Measurements from ENCODE around the gene ERMP1. TPM values are rescaled to one million over a fixed set of nuclear protein-coding genes. Genes with fewer than 3 reads are reported as not detected.
A peak's percentile ranks its signal among the peaks of the same experiment; 100 is the strongest.

Gene ERMP1
- total RNA-seq, 2 experiments from 2014 or later: 35.1 to 39.1 TPM

DNA sequence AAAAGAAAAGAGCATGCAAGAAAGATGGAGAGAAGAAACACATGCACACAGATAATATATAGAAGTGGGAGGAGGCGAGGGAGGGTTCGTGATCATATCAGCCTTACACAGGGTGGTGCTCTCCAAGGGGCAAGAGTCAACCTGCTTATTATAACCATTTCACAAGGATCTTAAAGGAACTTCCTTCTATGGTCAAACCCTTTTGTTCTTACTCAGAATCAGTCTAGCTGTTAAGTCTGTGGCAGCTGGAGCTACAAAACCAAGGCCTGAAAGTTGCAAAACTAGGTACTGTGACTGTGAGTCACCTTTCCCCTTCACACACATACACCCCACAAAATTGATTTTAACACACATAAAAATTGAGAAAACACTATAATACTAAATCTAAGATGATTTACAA lies 18.5 kb upstream of the ERMP1 start:
- H3K4me1 Mint-ChIP-seq: peaks cover 66% of the 10 kb centered on the region
- ChIA-PET CTCF (interaction anchor here (0.9 to 2.8 kb wide), 16 partner anchors 8 to 224 kb away, joined by 3 to 38 read pairs (median 4); partner anchors contain the start of genes ERMP1 and RANBP6), POLR2A (interaction anchor here (0.6 to 2.8 kb wide), 15 partner anchors 11 to 635 kb away, joined by 3 to 46 read pairs (median 3); partner anchors contain the start of genes ERMP1, PLGRKT, RANBP6 and RIC1)
- H3K27me3 Mint-ChIP-seq: no peaks in the 10 kb centered on the region
- DNase-seq: peak; percentile 67
- peaks cover 12% of the 10 kb centered on the region for H3K9me3 Mint-ChIP-seq
- peaks cover 42% of the 10 kb centered on the region for H3K36me3 Mint-ChIP-seq (ENCODE audit: low read depth)
- peak overlapping the region; percentile 76 for H3K27ac Mint-ChIP-seq
- peak overlapping the region; percentile 14 for H3K4me3 Mint-ChIP-seq

- Mint-ChIP-seq H3K36me3 (ENCODE audit: low read depth) (peaks cover 48% of the 10 kb centered on the region), H3K4me3 (no peak overlapping the region), H3K4me1 (peaks cover 73% of the 10 kb centered on the region), H3K9me3 (peaks cover 12% of the 10 kb centered on the region), H3K27ac (peak overlapping the region; percentile 76), H3K27me3 (no peaks in the 10 kb centered on the region)
- DNase-seq: no peak
- CTCF ChIA-PET: interaction anchor here (0.8 to 2.8 kb wide), 9 partner anchors 8 to 456 kb away, joined by 3 to 38 read pairs (median 4); partner anchors contain the start of gene ERMP1
- POLR2A ChIA-PET: interaction anchor here (0.6 to 2.8 kb wide), 10 partner anchors 10 to 636 kb away, joined by 3 to 46 read pairs (median 4); partner anchors contain the start of genes ERMP1, PLGRKT, RIC1 and UHRF2
Observed at GRCh38 chr9:5850724-5851122, 17.8 kb upstream of the ERMP1 start.

DNA sequence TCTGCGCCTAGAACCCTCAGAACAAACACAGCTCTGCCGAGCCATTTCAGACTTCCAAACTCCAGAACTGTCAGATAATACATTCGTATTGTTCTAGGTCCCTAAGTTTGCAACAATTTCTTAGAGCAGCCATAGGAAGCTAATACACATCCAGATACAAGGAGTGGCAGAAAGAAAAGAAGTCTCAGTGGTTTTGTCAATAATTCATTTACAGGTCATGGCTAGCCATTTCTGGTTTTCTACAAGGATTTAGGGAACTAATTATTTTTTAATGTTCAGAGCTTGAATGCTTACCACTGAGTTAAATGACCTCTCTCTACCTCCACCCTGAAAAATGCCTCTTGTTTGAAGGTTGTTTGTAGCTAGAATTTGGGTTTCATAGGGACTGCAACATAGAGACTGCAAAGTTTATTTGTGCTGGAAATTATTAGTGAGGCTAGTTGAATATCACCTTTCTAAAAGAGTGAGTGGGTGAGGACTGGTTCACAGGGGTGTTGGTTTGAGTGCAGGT lies 15.5 kb upstream of the ERMP1 start:
- POLR2A ChIA-PET: no interaction called here
- H3K4me1 Mint-ChIP-seq: peaks cover 86% of the 10 kb centered on the region

GRCh38 chr9:5846501-5846921 lies 13.6 kb upstream of the ERMP1 start:
- Mint-ChIP-seq H3K36me3 (ENCODE audit: low read depth) (peaks cover 71% of the 10 kb centered on the region), H3K4me1 (peaks cover 84% of the 10 kb centered on the region), H3K4me3 (no peak overlapping the region), H3K9me3 (peaks cover 13% of the 10 kb centered on the region), H3K27ac (no peak overlapping the region), H3K27me3 (no peaks in the 10 kb centered on the region)
- no peak for DNase-seq
- ChIA-PET POLR2A (interaction anchor here (6.9 kb wide), 1 partner anchor 15 kb away, joined by 74 read pairs; the partner anchor contains the start of gene ERMP1), CTCF (no interaction called here)

More for the DNA sequence above, 15.5 kb upstream of the ERMP1 start:
- H3K4me3 Mint-ChIP-seq: no peak overlapping the region
- H3K9me3 Mint-ChIP-seq: peaks cover 7% of the 10 kb centered on the region
- CTCF ChIA-PET: interaction anchor here (1.1 kb wide), 1 partner anchor 15 kb away, joined by 3 read pairs; the partner anchor contains the start of gene ERMP1
- H3K36me3 Mint-ChIP-seq (ENCODE audit: low read depth): peaks cover 60% of the 10 kb centered on the region
- DNase-seq: no peak
- no peak overlapping the region for H3K27ac Mint-ChIP-seq
- H3K27me3 Mint-ChIP-seq: no peaks in the 10 kb centered on the region

DNA sequence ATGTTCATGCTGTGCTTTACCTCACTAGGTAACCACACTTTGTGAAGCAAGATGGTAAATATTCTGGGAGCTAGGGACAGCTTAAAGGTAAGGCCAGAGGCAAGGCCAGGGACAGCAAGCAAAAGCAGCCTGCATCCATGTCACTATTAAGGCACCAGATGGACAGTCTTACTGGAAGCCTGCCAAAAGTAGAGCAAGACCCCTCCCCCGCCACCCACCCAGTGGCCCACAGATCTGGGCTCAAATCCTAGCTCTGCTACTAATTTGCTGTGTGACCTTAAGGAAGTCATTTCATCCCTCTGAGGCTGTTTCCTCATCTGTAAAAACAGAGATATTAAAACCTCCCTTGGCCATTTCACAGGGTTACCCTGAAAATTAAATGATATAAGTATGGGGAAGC lies 13.2 kb upstream of the ERMP1 start:
- H3K9me3 Mint-ChIP-seq: peaks cover 13% of the 10 kb centered on the region
- H3K27me3 Mint-ChIP-seq: no peaks in the 10 kb centered on the region
- peaks cover 84% of the 10 kb centered on the region for H3K4me1 Mint-ChIP-seq
- no peak overlapping the region for H3K4me3 Mint-ChIP-seq
- H3K36me3 Mint-ChIP-seq (ENCODE audit: low read depth): peaks cover 70% of the 10 kb centered on the region
- DNase-seq: no peak
- peak overlapping the region; percentile 57 for H3K27ac Mint-ChIP-seq
- ChIA-PET CTCF (no interaction called here), POLR2A (interaction anchor here (6.9 kb wide), 1 partner anchor 14 kb away, joined by 74 read pairs; the partner anchor contains the start of gene ERMP1)

GRCh38 chr9:5845157-5845531 lies 12.2 kb upstream of the ERMP1 start:
- DNase-seq: no peak
- POLR2A ChIA-PET: interaction anchor here (0.9 to 6.9 kb wide), 3 partner anchors 13 to 42 kb away, joined by 3 to 74 read pairs (median 3); partner anchors contain the start of gene ERMP1

GRCh38 chr9:5843794-5844471 lies 11.0 kb upstream of the ERMP1 start:
- ChIA-PET CTCF (interaction anchor here (0.7 to 5.2 kb wide), 6 partner anchors 9 to 172 kb away, joined by 3 to 64 read pairs (median 4); partner anchors contain the start of gene ERMP1), POLR2A (interaction anchor here (0.8 to 6.9 kb wide), 5 partner anchors 10 to 216 kb away, joined by 4 to 74 read pairs (median 5); partner anchors contain the start of genes ERMP1 and RIC1)
- H3K27ac Mint-ChIP-seq: peak overlapping the region; percentile 97
- H3K9me3 Mint-ChIP-seq: peaks cover 9% of the 10 kb centered on the region
- peaks cover 87% of the 10 kb centered on the region for H3K4me1 Mint-ChIP-seq
- DNase-seq: no peak
- peaks cover 65% of the 10 kb centered on the region for H3K36me3 Mint-ChIP-seq (ENCODE audit: low read depth)
- H3K4me3 Mint-ChIP-seq: peak overlapping the region; percentile 60
- no peaks in the 10 kb centered on the region for H3K27me3 Mint-ChIP-seq

More at GRCh38 chr9:5845157-5845531, 12.2 kb upstream of the ERMP1 start:
- Mint-ChIP-seq H3K4me1 (peaks cover 85% of the 10 kb centered on the region), H3K36me3 (ENCODE audit: low read depth) (peaks cover 62% of the 10 kb centered on the region), H3K9me3 (peaks cover 13% of the 10 kb centered on the region), H3K27ac (peak overlapping the region; percentile 97), H3K27me3 (no peaks in the 10 kb centered on the region), H3K4me3 (peak overlapping the region; percentile 60)
- CTCF ChIA-PET: interaction anchor here (0.7 to 5.2 kb wide), 4 partner anchors 12 to 208 kb away, joined by 3 to 64 read pairs (median 4); partner anchors contain the start of gene ERMP1

DNA sequence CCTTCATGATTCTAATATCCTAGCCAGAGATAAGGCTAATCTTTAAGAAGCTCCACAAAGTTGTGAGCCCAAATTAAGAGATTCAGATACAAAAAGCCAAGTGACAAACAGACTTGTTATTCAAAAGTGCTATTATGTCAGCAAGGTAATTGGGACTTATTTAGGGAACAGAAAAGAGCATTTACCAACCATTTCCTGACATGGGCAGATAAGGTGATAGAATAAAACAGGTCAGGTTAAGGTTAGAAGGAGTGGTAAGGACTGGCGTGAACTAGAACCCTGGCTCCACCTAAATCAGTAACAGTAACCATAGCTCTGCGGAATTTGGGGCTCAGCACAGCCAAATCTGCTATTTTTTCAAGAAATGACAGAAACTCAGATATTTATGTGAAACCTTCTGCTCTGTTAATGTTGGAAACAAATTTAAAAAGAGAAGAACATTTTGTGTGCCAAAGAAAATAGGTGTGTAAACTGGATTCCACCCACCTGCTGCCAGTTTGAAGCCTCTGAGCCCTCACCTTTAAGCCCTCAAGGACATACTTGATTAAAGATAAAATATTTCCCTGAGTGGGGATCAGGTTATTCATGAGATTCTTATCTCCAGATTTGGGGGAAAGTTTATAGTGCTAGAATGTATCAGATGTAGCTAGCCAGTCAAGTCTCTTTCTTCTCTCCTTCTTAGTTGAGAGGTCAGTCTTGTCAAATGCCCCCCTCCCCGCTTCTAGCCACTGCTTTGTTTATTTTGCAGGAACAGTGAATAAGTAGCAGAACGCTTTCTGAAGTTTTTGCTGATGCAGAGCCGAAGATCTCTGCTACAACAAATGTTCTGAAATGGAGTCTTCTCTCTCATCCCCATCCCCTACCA lies 10.2 kb upstream of the ERMP1 start:
- ChIA-PET POLR2A (interaction anchor here (1.1 to 6.9 kb wide), 7 partner anchors 11 to 570 kb away, joined by 3 to 74 read pairs (median 5); partner anchors contain the start of genes ERMP1, RIC1 and UHRF2), CTCF (interaction anchor here (0.7 to 5.2 kb wide), 7 partner anchors 8 to 215 kb away, joined by 3 to 64 read pairs (median 5); partner anchors contain the start of genes ERMP1 and RIC1)
- H3K27me3 Mint-ChIP-seq: no peaks in the 10 kb centered on the region
- H3K9me3 Mint-ChIP-seq: peaks cover 9% of the 10 kb centered on the region
- H3K36me3 Mint-ChIP-seq (ENCODE audit: low read depth): peaks cover 61% of the 10 kb centered on the region
- peak overlapping the region; percentile 97 for H3K27ac Mint-ChIP-seq
- DNase-seq: no peak
- H3K4me1 Mint-ChIP-seq: peaks cover 83% of the 10 kb centered on the region
- H3K4me3 Mint-ChIP-seq: no peak overlapping the region

GRCh38 chr9:5841771-5842573 lies 9.1 kb upstream of the ERMP1 start:
- Mint-ChIP-seq H3K27ac (peak overlapping the region; percentile 97), H3K4me3 (peak overlapping the region; percentile 71), H3K4me1 (peaks cover 79% of the 10 kb centered on the region), H3K36me3 (ENCODE audit: low read depth) (peaks cover 56% of the 10 kb centered on the region), H3K27me3 (no peaks in the 10 kb centered on the region), H3K9me3 (peaks cover 6% of the 10 kb centered on the region)
- CTCF ChIA-PET: interaction anchor here (0.6 to 5.2 kb wide), 10 partner anchors 9 to 214 kb away, joined by 3 to 64 read pairs (median 4); partner anchors contain the start of genes ERMP1, RANBP6 and RIC1
- POLR2A ChIA-PET: interaction anchor here (0.8 to 6.9 kb wide), 14 partner anchors 10 to 571 kb away, joined by 3 to 74 read pairs (median 5); partner anchors contain the start of genes ERMP1, RANBP6, RIC1 and UHRF2
- peak; percentile 77 for DNase-seq

- DNase-seq: no peak
- H3K4me1 Mint-ChIP-seq: peaks cover 72% of the 10 kb centered on the region
- peaks cover 6% of the 10 kb centered on the region for H3K9me3 Mint-ChIP-seq
- CTCF ChIA-PET: interaction anchor here (1.3 to 5.2 kb wide), 2 partner anchors 8 to 46 kb away, joined by 3 to 64 read pairs; partner anchors contain the start of gene ERMP1
- POLR2A ChIA-PET: interaction anchor here (4.1 to 6.9 kb wide), 2 partner anchors 9 to 11 kb away, joined by 46 to 74 read pairs; partner anchors contain the start of gene ERMP1
- no peak overlapping the region for H3K4me3 Mint-ChIP-seq
- no peak overlapping the region for H3K27ac Mint-ChIP-seq
- H3K36me3 Mint-ChIP-seq (ENCODE audit: low read depth): peaks cover 46% of the 10 kb centered on the region
- no peaks in the 10 kb centered on the region for H3K27me3 Mint-ChIP-seq
Observed at GRCh38 chr9:5840788-5841187, 7.9 kb upstream of the ERMP1 start.

GRCh38 chr9:5839572-5839902 lies 6.6 kb upstream of the ERMP1 start:
- DNase-seq: no peak
- ChIA-PET POLR2A (interaction anchor here (4.1 kb wide), 1 partner anchor 12 kb away, joined by 46 read pairs; no protein-coding TSS in a partner anchor), CTCF (no interaction called here)
- Mint-ChIP-seq H3K9me3 (peaks cover 6% of the 10 kb centered on the region), H3K27ac (no peak overlapping the region), H3K4me1 (peaks cover 65% of the 10 kb centered on the region), H3K4me3 (no peak overlapping the region), H3K27me3 (no peaks in the 10 kb centered on the region), H3K36me3 (ENCODE audit: low read depth) (peaks cover 35% of the 10 kb centered on the region)

Data from activated CD4-positive, alpha-beta memory T cell treated with anti-CD3 and anti-CD28 coated beads, Interleukin-2, amount 10 ng/mL, durations not matched to agents 7 days and 5 days (primary cell).